PC-3 (cell line): ENCODE results near the gene AEBP2. TPM values are rescaled to one million over a fixed set of nuclear protein-coding genes. Genes with fewer than 3 reads are reported as not detected.

Experiments used
- ATAC-seq: fragments of 200-7000 bp; cut with Tn5 transposase; 2 replicates; pipeline ENCODE4 v1.9.1; 2020; ENCODE audit warnings: mild to moderate bottlenecking, moderate library complexity
- BruUV-seq: library from RNA; stranded (reverse); fragments of 400-500 nt; replicated peaks from 2 replicates; lab custom pipeline; 2021; lab: Mats Ljungman, UMichigan
- CTCF ChIA-PET: fragments of 300-600 bp; sonication (Branson Sonifier 250); formaldehyde crosslinking; loops from one replicate; lab custom pipeline; 2022; ENCODE audit warnings: antibody characterized with exemption; lab: Charles Lee
- POLR2A ChIA-PET: fragments of 300-600 bp; sonication (Branson Sonifier 250); formaldehyde crosslinking; loops from one replicate; lab custom pipeline; 2022; ENCODE audit warnings: antibody characterized with exemption; ENCODE audit not compliant: unreplicated experiment; lab: Charles Lee
- DNase-seq: peaks from one replicate; pipeline ENCODE4 v3.0.0-alpha.2; 2015
- H2AFZ ChIP-seq: fragments of 300-600 bp; sonication (generic); 2 replicates; pipeline ENCODE4 v1.6.0; 2016; ENCODE audit warnings: antibody characterized with exemption, low read length
- H3F3A ChIP-seq: fragments of 300-600 bp; sonication (generic); one replicate; pipeline ENCODE4 v1.6.0; 2017; ENCODE audit warnings: antibody characterized with exemption, low read length, control low read depth, mild to moderate bottlenecking; ENCODE audit not compliant: unreplicated experiment
- H3K27ac ChIP-seq: fragments of 300-600 bp; sonication (generic); 2 replicates; pipeline ENCODE4 v1.5.1; 2016; ENCODE audit warnings: mild to moderate bottlenecking, low read length
- H3K27me3 ChIP-seq: fragments of 300-600 bp; sonication (generic); 2 replicates; pipeline ENCODE4 v1.6.1; 2016; ENCODE audit warnings: low read length, mixed read lengths
- H3K36me3 ChIP-seq: fragments of 300-600 bp; sonication (generic); 2 replicates; pipeline ENCODE4 v1.6.1; 2016; ENCODE audit warnings: low read depth, mixed run types, low read length, mixed read lengths
- H3K4me1 ChIP-seq: fragments of 300-600 bp; sonication (generic); 2 replicates; pipeline ENCODE4 v1.5.1; 2016; ENCODE audit warnings: low read length; ENCODE audit not compliant: insufficient read depth
- H3K4me2 ChIP-seq: fragments of 300-600 bp; sonication (generic); 2 replicates; pipeline ENCODE4 v1.6.0; 2016; ENCODE audit warnings: low read length
- H3K4me3 ChIP-seq: fragments of 300-600 bp; sonication (generic); 2 replicates; pipeline ENCODE4 v1.5.1; 2016; ENCODE audit warnings: mild to moderate bottlenecking, low read length, mixed read lengths
- H3K79me2 ChIP-seq: fragments of 300-600 bp; sonication (generic); 2 replicates; pipeline ENCODE4 v1.6.1; 2017; ENCODE audit warnings: low read length, mixed read lengths
- H3K9ac ChIP-seq: fragments of 300-600 bp; sonication (generic); 2 replicates; pipeline ENCODE4 v1.6.0; 2016; ENCODE audit warnings: mild to moderate bottlenecking, low read length
- H3K9me2 ChIP-seq: fragments of 300-600 bp; sonication (generic); replicated peaks from 2 replicates; pipeline ENCODE4 v1.6.1; 2016; ENCODE audit warnings: mixed run types, low read length, mixed read lengths
- H3K9me3 ChIP-seq: fragments of 300-600 bp; sonication (generic); 2 replicates; pipeline ENCODE4 v1.6.1; 2016; ENCODE audit warnings: low read length, mixed read lengths
- H4K20me1 ChIP-seq: fragments of 300-600 bp; sonication (generic); 2 replicates; pipeline ENCODE4 v1.6.1; 2016; ENCODE audit warnings: low read length, mixed read lengths
- CTCF ChIP-seq: fragments of 300-600 bp; sonication (generic); conservative IDR thresholded peaks from 2 replicates; pipeline ENCODE4 v1.5.1; 2017; ENCODE audit warnings: antibody characterized with exemption, low read depth, mild to moderate bottlenecking, low read length
- EZH2 ChIP-seq: fragments of 300-600 bp; sonication (generic); IDR thresholded peaks from one replicate; pipeline ENCODE4 v1.6.1; 2017; ENCODE audit warnings: antibody characterized with exemption, mild to moderate bottlenecking, low read length; ENCODE audit not compliant: unreplicated experiment
- EZH2phosphoT487 ChIP-seq: fragments of 300-600 bp; sonication (generic); IDR thresholded peaks from 2 replicates; pipeline ENCODE4 v1.6.1; 2018; ENCODE audit warnings: mild to moderate bottlenecking, antibody characterized with exemption, low read length, borderline replicate concordance
- intact Hi-C: fragments of 100-400 bp; cut with micrococcal nuclease; formaldehyde crosslinking; loops from 2 replicates; pipeline ENCODE4 v1.9.0; 2023
- total RNA-seq: library from RNA; depleted of rRNA; stranded (reverse); fragments of >200 nt; gene quantifications from 2 replicates; pipeline ENCODE4 v1.2.3, GENCODE V29; 2014

AEBP2 gene
- total RNA-seq, 1 experiment from 2014 or later, result 10.2 TPM

GRCh38 chr12:19530637-19531023 lies 91.3 kb downstream of the AEBP2 start:
- Histone ChIP-seq H3K9me2 (no peaks in the 10 kb centered on the region), H3K9me3 (no peaks in the 10 kb centered on the region), H2AFZ (no peak overlapping the region), H3K4me2 (no peak overlapping the region), H3K4me3 (no peak overlapping the region), H3F3A (no peaks in the 10 kb centered on the region), H3K27me3 (no peaks in the 10 kb centered on the region), H3K27ac (no peak overlapping the region), H3K4me1 (peaks cover 19% of the 10 kb centered on the region), H4K20me1 (no peaks in the 10 kb centered on the region), H3K79me2 (no peaks in the 10 kb centered on the region), H3K36me3 (no peaks in the 10 kb centered on the region), H3K9ac (no peak overlapping the region)
- CTCF ChIA-PET, result no interaction called here
- ATAC-seq (no peak), DNase-seq (no peak)
- TF ChIP-seq EZH2 (no peak), CTCF (no peak), EZH2phosphoT487 (no peak)
- POLR2A ChIA-PET, result no interaction called here
- intact Hi-C loops, result loop anchor here (1.0 kb wide), 1 partner anchor 33 kb away; no protein-coding TSS in a partner anchor
- no TSS peak for BruUV-seq

GRCh38 chr12:19533567-19533966 lies 94.3 kb downstream of the AEBP2 start:
- ChIA-PET CTCF (no interaction called here), POLR2A (no interaction called here)
- intact Hi-C loops, result no loop called here
- H3K9me2 ChIP-seq, result no peaks in the 10 kb centered on the region
- no peak for TF ChIP-seq EZH2phosphoT487
- no peak for TF ChIP-seq EZH2
- TF ChIP-seq CTCF, result no peak
- peaks cover 19% of the 10 kb centered on the region for H3K4me1 ChIP-seq
- no peak overlapping the region for H3K27ac ChIP-seq
- no peaks in the 10 kb centered on the region for H3K36me3 ChIP-seq
- no peaks in the 10 kb centered on the region for H3K9me3 ChIP-seq
- no peaks in the 10 kb centered on the region for H3K79me2 ChIP-seq
- H3F3A ChIP-seq, result no peaks in the 10 kb centered on the region
- ATAC-seq (no peak), DNase-seq (no peak)
- no TSS peak for BruUV-seq
- no peak overlapping the region for H3K9ac ChIP-seq
- no peaks in the 10 kb centered on the region for H4K20me1 ChIP-seq
- H3K27me3 ChIP-seq, result no peaks in the 10 kb centered on the region
- H3K4me3 ChIP-seq, result no peak overlapping the region
- H3K4me2 ChIP-seq, result no peak overlapping the region
- no peak overlapping the region for H2AFZ ChIP-seq

- Histone ChIP-seq H3K27ac (no peak overlapping the region), H3K36me3 (no peaks in the 10 kb centered on the region), H3K9ac (no peak overlapping the region), H3K27me3 (no peaks in the 10 kb centered on the region), H3K9me2 (no peaks in the 10 kb centered on the region), H3K4me1 (no peaks in the 10 kb centered on the region), H3K4me2 (no peak overlapping the region), H3K79me2 (no peaks in the 10 kb centered on the region), H3K4me3 (no peak overlapping the region), H2AFZ (no peak overlapping the region), H4K20me1 (no peaks in the 10 kb centered on the region), H3F3A (no peaks in the 10 kb centered on the region), H3K9me3 (no peaks in the 10 kb centered on the region)
- ChIA-PET CTCF (no interaction called here), POLR2A (no interaction called here)
- no peak for TF ChIP-seq EZH2
- no peak for TF ChIP-seq EZH2phosphoT487
- no peak for TF ChIP-seq CTCF
- intact Hi-C loops, result no loop called here
- ATAC-seq (no peak), DNase-seq (no peak)
- BruUV-seq, result no TSS peak
These were observed 99.8 kb downstream of the AEBP2 start for GRCh38 chr12:19539071-19539470.
